PC-9 (cell line): ENCODE results near the gene CPN1.

Source experiments
- CTCF ChIP-seq: fragments of 200-600 bp; sonication (generic); conservative IDR thresholded peaks from 2 replicates; pipeline ENCODE4 v1.6.1; 2017; ENCODE audit warnings: mixed run types, antibody characterized with exemption, mild to moderate bottlenecking, moderate library complexity
- EZH2 ChIP-seq: fragments of 200-600 bp; sonication (generic); IDR thresholded peaks from 2 replicates; pipeline ENCODE4 v1.8.0; 2017; ENCODE audit warnings: antibody characterized with exemption, low read depth

GRCh38 chr10:100020142-100020885 is 61.4 kb downstream of the CPN1 start:
- no peak for TF ChIP-seq CTCF
- no peak for TF ChIP-seq EZH2
